GM18499 (cell line): ENCODE results near the gene CNGB1.
"Not testable (repeated sequence)": the region's sequence is repeated elsewhere in the genome, so short reads cannot be mapped to it uniquely, and the experiment has no call there.

Experiments used
- ATAC-seq: cut with Tn5 transposase; IDR thresholded peaks from one replicate; pipeline ENCODE4 v1.9.1; 2021; ENCODE audit warnings: moderate number of reproducible peaks; ENCODE audit not compliant: insufficient read depth, unreplicated experiment

Gene CNGB1

DNA sequence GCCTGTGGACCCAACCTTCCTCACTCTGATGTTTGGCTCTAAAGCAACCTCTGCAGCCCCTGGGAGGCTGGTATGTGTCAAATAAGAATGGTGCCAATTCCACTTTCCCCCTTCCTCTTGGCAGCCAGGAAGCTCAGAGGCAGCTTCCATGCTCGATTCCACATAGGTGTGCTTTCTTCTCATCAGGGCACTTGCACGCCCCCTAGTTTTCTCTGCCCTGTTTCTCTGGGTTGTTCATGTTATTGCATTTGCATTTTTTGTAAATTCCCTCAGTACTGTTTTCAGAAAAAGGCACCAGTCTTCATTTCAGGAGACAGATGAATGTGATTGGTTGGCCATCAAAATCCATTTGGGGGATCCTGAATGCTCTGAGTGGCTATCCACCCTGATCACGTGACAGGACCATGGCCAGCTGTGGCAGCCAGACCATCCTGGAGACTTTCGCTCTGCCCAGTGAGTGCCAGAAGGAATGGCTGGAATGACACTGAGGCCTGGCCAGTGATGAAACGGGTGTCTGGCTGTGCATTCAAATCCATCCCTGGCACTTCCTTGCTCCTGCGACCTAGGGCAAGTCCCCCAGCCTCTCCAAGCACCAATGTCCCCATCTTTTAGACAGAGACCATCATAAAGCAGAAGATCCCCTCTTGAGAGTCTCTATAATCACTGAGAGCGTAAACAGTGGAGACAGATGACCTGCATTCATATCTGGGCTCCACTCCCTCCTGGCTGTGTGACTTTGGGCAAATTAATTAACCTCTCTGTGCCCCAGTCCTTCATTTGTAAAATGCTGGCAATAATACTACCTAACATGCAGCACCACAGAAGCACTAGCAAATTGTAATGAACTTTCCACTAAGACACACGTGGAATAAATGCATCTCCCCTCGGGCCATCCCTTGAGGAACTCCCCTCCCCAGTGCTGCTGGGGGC is 56.4 kb downstream of the CNGB1 start:
- no peak for ATAC-seq

- ATAC-seq = no peak
Observed at GRCh38 chr16:57912529-57913260, 58.2 kb downstream of the CNGB1 start.

DNA sequence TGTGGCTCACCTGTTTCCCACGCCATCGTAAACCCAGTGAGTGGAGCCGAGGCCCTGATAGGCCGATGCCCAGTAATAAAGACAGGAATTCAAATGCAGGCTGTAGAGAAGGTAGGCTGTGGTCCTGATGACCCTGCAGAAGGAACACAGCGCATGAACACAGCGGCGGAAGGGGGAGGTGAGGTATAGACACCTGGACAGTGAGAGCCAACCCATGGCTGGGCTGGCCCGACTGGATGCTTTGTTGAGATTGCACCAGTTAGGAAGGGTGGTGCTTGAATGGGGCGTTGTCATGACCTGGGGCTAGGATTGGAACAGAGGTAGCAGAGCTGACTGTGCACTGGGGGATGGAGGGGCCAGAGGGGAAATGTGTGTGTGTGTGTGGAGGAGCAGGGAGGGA is 59.2 kb downstream of the CNGB1 start:
- ATAC-seq = no peak

DNA sequence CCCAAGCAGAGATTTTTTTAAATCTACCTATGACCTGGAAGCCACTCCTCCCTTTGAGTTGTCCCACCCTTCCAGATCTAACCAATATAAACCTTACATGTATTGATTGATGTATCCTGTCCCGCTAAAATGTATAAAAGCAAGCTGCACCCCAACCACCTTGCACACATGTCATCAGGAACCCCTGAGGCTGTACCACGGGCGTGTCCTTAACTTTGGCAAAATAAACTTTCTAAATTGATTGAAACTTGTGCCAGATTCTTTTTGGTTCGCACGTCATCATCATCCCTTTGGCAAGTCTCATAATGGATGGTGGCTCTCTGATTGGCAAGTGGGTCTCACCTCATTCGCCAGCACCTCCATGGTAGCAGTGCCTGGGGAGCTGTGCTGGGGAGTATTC is 60.2 kb downstream of the CNGB1 start:
- no peak for ATAC-seq

DNA sequence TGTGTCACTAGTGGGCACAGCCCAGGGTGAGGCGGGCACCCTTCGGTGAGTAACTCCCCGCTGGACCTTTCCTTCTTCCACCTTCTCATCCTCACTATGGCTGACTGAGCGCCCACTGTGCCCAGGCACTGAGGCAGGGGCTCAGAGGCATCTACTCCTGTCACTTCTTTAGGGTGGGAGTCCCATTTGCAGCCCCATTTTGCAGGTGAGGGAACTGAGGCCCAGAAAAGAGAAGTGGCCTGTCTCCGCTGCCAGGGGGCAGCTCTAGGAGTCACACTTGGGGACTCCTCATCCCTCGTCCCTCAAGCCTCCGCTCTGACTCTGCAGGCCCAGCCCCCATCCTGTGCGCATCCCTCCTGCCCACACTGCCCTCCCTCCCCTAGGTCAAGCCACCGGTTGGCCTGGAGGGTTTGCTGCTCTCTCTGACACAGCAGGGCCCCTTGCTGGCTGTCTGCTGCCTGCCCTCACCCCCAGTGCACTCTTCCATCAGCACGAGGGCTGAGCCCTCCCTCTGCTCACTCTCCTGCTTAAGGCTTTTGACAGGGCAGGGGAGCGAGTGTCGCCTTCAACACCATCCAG is 62.4 kb downstream of the CNGB1 start:
- no peak for ATAC-seq

DNA sequence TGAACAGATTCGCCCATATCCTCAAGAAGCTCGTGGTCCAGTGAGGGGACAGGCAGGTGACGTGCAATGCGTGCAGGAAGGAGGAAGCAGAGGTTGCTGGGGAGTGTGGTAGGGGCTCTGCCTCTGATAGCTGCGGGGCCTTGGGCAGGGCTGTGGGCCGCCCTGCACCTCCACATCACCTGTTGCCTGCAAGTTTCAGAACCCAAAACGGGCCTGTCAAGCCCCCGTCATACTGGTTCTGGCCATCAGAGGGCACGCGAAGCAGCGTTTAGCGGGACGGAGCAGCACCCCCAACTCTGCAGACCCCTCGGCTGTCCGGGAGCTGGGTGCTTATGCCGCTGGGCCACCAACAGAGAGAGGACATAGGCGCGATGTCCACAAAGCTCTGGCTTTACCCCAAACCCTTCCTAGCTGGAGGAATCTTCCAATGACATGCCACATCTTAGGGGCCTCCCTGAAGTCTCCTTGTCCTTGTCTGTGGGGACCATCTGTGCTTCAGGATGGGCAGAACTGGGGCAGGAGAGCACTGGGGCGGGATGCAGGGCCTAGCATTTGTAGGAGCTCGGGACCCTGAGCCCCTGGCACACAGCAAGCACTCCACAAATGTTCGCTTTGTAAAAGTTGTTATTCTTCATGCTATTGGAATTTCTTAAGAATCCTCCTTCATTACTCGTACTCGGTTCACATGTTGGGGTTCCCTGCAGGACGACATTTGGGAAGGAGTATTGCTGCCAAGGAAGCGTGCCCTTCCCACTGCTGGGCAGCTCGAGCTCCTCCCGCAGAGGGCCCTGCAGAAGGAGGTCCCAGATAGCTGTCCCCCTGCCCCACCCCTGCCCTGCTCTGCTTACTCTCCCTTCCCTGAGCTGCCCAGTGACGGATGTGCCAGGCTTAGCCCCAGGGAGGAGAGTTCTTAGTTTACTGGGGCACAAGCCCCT is 64.3 kb downstream of the CNGB1 start:
- ATAC-seq = no peak

GRCh38 chr16:57904101-57904500 is 66.8 kb downstream of the CNGB1 start:
- no peak for ATAC-seq

GRCh38 chr16:57903656-57904055 is 67.3 kb downstream of the CNGB1 start:
- ATAC-seq = no peak

DNA sequence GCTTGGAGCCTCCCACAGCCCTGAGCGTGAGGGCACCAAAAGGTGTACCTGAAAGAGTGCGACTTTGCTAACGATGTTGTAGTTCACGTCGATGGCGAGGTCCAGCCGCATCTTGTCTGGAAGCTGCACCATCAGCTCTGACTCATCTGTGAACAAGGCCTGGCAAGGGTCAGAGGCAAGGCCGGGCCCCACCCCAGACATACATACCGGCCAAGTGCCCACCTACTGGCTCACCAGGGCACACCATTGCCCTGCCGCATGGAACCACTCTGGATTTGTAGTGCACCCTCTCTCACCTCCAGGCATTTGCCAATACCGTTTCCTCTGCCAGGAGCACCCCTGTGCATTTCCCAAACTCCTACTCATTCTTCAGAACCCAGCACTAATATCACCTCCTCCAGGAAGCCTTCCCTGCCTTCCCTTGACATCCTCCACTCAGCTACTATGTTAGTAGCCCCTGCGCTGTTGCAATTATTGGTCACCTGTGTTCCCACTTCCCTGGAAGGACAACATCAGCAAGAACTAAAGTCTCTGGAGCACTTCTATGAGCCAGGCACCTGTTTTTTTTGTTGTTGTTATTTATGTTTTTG is 69.4 kb downstream of the CNGB1 start:
- ATAC-seq = no peak

- ATAC-seq = no peak
Observed at GRCh38 chr16:57900796-57901479, 70.0 kb downstream of the CNGB1 start.

DNA sequence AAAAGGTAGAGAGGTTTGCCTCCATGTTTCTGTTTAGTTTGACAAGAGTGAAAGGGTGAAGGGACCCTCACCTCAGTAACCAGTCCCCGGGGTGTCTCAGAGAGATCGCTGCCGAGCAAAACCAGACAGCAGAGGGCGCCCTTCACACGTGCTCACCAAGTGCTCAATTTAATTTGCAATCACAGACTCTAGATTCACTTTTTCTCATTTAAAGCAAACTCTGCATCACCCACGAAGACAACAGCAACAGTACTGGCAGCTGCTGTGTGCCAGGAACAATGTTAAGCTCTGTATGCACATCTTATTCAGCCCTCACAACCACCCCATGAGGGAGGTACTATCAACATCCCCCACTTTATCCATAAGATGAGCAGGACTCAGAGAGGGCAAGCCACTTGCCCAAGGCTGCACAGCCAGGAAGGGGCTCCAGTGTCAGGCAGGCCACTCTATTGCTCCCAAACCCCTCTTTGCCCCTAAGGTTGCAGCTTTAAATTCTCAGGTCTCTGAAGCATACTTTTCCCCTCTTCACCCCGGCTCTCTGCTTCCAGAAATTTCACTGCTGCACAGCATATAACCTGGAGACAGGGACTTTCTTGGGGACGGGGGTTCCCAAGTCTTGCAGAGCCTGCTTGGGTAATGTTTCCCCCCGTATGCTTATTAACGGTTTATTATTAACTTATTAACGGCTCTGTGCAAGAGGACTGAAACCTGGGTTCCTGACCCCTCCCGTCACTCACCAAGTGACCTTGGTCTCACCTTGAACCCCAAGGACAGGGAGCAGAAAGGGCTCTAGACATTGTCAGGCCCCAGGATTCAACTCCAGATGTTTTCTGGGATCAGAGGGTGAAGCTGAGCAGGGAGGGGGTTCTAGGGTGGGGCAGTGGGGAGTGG is 70.9 kb downstream of the CNGB1 start:
- no peak for ATAC-seq

GRCh38 chr16:57898961-57899360 is 72.0 kb downstream of the CNGB1 start:
- ATAC-seq = no peak

DNA sequence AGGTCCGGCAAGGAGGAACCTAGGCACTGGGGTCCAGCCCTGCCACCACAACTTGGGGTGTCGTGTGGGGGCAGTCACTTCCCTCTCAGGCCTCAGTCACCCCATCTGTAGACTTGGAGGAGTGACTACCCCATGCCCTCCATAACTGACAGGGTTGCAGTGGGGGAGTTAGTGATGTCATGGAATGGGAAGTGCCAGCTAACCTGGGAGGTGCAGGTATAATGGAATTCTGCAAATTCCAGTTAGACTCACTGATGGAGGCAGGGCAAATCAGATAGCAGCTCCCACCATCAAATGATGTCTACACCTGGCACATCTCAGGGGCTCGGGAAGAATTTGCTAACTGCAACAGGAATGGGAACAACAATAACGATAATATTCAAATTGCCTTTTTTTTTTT is 72.9 kb downstream of the CNGB1 start:
- ATAC-seq = no peak

DNA sequence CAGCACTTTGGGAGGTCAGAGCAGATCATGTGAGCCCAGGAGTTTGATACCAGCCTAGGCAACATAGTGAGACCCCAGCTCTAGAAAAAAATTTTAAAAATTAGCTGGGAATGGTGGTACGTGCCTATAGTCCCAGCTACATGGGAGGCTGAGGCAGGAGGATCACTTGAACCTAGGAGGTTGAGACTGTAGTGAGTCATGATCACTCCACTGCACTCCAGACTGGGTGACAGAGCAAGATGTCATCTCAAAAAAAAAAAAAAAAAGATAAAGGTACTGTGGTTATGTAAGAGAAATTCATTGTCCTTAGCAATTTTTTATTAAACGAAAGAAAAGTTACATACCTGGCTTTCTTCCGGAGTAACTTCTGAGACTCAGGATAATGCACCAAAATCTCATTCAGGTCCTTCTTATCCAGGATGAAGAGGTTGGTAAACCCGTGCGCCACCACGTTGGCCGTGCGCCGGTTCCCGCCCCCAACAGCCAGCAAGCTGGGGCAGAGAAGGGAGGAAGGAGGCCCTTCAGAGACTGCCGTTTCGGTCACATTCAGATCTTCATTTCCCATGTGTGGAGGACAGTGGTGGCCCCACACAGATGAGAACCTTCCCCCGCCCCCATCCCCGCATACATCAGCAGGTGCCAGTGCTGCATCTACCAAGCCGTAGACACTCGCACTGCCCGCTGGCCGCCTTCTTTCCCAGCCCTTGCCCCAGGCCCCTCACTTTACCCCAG is 73.7 kb downstream of the CNGB1 start:
- no peak for ATAC-seq

DNA sequence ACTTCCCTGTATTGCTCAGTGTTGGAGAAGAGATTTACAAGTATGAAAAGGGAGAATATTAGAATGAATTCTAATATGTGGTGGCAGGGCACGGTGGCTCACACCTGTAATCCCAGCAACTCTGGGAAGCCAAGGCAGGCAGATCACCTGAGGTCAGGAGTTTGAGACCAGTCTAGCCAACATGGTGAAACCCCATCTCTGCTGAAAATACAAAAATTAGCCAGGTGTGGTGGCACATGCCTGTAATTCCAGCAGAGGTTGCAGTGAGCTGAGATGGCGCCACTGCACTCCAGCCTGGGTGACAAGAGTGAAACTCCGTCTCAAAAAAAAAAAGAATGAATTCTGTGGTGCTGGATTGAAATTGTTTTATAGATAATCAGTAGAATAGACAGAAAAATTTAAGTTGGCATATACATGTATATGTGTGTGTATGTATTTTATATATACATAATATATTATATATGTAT is 75.8 kb downstream of the CNGB1 start:
- ATAC-seq = not testable (repeated sequence)

GRCh38 chr16:57894390-57895080 is 76.4 kb downstream of the CNGB1 start:
- no peak for ATAC-seq
